CD4-positive, alpha-beta T cell treated with Interferon alpha-2 for 1 hour (primary cell): ENCODE data around the gene DCDC2.
"Not testable (repeated sequence)": the region's sequence is repeated elsewhere in the genome, so short reads cannot be mapped to it uniquely, and the experiment has no call there.

Source experiments
- DNase-seq, 2 donors: peaks; one replicate each; pipeline ENCODE4 v3.0.0-alpha.2; 2020 to 2022

The DCDC2 gene

DNA sequence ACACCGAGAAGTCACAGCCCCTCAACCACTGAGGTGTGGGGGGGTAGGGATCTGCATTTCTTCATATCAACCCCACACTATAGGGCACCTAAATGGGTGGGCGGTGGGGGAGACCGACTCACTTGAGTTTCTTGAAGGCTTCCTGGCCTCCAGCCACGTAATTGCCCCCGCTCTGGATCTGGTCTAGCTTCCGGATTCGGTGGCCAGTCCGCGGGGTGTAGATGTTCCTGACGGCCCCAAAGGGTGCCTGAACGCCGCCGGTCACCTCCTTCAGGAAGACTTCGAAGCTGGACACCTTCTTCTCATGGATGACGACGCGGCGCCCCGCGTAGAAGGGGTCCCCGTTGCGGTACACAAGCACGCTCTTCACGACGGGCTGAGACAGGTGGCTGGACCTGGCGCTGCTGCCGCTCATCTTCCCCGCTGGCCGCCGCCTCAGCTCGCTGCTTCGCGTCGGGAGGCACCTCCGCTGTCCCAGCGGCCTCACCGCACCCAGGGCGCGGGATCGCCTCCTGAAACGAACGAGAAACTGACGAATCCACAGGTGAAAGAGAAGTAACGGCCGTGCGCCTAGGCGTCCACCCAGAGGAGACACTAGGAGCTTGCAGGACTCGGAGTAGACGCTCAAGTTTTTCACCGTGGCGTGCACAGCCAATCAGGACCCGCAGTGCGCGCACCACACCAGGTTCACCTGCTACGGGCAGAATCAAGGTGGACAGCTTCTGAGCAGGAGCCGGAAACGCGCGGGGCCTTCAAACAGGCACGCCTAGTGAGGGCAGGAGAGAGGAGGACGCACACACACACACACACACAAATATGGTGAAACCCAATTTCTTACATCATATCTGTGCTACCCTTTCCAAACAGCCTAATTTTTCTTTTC lies at the start of gene DCDC2:
TSS of gene DCDC2 (minus strand) at position 724 of the 883 bp plus-strand sequence. CDS start at position 415, 309 bp downstream.
- DNase-seq, result peak; percentile 22 to 56

DNA sequence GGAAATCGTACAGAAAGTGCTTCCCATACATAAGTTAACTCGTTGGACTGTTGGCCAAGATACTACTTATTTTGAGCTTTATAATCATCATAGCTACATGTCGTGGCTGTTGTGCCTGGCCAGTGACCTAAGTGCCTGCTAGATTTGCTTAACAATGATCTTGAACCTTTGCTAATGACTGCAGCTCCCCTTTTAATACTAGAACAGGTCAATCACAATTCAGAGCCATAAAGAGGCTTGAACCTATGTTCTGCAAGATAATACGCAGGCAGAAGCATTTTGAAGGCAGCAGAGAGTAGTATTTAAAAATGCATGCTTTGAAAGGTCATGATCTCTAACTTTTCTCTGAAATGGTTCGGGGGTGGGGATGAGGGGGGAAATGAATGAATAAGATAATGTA lies 47.4 kb upstream of the DCDC2 start:
- DNase-seq, result no peak

DNA sequence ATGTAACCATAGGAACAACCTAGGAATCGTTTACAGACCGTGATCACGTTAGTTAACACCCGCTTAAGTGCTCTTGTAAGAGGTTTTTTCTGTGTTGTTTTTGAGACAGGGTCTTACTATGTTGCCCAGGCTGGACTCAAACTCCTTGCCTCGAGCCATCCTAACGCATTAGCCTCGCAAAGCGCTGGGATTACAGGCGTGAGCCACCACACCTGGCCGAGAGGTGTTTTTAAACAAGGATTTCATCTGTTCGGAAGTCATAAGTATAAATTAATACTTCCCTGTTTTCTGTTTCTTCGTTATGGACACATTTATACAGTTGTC lies 45.6 kb upstream of the DCDC2 start:
- no peak for DNase-seq

DNA sequence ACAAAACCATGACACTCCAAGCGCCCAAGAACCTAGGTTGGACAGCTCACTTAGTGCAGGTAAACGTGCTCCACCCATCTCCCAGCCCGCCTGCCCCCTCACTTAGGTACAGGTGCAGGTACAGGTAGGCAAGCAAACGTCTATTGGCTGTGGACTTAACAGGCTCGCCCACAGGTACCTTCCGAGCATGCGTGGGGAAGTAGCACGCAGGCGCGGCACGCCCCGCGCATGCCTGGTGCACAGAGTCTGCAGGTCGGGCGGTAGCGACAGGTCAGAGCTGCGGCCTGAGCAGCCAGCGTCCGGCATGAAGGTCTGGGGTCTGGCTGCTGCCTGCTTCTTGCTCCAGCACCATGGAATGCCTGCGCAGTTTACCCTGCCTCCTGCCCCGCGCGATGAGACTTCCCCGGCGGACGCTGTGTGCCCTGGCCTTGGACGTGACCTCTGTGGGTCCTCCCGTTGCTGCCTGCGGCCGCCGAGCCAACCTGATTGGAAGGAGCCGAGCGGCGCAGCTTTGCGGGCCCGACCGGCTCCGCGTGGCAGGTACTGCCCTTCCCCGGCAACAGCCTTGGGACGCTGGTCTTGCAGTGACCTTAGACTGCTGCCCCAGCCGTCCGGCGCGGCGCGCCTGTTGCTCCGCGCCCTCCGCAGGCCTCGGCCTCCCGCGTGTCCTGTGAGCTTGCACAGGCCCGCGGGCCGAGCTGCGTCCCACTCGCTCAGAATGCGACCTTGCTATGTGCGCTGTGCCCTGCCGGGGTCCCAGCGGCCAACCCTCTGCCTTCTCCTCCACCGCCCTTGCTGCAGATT lies 45.0 kb upstream of the DCDC2 start, which contains the start of gene MRS2:
TSS of gene MRS2 (plus strand) at position 240 of the 804 bp plus-strand sequence. CDS start at position 351, 111 bp downstream.
- DNase-seq, result peak; percentile 84 to 86

DNA sequence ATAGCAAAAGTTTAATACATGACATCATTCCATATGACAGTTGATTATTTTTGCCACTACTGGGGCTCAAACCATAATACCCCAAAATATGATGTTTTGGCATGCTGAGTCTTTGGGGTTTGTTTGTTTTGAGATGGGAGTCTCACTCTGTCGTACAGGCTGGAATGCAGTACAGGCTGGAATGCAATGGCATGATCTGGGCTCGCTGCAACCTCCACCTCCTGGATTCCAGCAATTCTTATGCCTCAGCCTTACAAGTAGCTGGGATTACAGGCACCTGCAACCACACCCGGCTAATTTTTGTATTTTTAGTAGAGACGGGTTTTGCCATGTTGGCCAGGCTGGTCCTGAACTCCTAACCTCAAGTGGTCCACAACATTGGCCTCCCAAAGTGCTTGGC lies 43.6 kb upstream of the DCDC2 start:
- no peak for DNase-seq

- DNase-seq, result not testable (repeated sequence)
Observed at GRCh38 chr6:24400045-24401039, 42.5 kb upstream of the DCDC2 start.

DNA sequence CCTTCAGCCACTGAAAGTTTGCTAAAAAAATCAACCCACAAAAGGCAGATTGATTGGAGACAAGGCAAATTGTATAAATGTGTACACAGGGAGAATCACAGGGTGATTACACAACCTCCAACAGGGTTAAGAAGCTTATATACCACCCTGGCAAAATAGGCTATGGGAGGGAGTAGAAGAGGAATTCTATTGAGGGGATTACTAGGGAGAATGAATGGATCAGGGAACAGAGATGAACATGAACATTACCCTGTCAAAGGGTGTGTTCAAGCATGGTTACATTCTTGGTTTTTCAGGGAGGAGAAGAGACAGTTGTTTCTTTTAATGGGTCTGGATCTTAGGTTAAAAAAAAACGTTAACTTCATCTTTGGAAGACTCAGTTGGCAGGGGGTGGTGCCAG lies 39.8 kb upstream of the DCDC2 start:
- DNase-seq, result no peak

GRCh38 chr6:24396824-24397223 lies 39.0 kb upstream of the DCDC2 start:
- no peak for DNase-seq

- no peak for DNase-seq
Observed at GRCh38 chr6:24394780-24395437, 37.0 kb upstream of the DCDC2 start.

DNA sequence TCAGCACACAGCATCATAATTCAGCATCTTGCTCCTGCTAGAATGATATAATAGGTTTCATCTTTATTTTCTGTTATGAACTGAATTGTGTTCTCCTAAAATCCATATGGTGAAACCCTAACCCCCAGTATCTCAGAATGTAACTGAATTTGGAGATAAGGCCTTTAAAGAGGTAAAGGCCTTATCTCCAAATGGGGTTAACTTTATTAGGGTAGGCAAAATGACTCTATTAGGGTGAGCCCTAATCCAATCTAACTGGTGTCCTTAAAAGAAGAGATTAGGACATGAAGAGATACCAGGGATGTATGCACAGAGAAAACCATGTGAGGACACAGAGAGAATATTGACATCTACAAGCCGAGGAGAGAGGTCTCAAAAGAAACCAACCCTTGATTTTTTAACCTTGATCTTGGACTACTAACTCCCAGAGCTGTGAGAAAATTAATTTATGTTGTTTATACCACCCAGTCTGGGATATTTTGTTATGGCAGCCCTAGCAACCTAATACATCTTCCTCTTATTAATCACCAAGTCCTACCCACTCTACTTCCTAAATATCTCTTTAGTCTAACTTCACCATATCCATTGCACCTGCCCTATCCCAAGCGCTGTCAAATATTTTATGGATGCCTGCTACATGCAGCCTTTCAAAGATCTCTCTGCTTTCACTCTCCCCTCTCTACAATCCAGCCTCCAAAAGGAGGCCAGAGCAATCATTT lies 36.4 kb upstream of the DCDC2 start:
- no peak for DNase-seq

DNA sequence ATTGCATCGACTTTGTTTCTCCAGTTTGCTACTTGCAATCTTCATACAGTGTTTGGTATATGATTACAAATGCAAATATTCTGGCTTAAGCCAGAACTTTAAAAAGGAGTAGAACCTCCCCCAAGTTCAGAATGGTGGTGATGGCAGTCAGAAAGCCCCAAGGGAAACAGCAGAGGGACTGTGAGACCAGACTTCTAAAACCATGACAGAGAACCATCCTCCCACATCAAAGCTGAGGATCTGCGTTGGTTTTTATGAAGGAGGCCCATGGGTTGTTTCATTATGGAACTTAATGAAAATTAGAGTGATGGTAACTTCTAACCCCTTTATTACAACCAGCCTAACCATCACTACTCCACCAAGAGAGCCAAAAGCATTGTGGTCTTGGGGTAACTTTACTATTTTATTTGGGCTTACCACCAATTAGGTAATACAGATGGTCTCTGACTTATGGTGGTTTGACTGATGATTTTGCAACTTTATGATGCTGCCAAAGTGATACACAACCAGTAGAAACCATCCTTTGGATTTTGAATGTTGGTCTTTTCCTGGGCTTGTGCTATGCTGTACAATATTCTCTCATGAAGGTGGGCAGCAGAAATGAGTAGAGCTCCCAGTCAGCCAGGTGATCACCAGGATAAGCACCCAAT lies 34.0 kb upstream of the DCDC2 start:
- DNase-seq, result no peak

DNA sequence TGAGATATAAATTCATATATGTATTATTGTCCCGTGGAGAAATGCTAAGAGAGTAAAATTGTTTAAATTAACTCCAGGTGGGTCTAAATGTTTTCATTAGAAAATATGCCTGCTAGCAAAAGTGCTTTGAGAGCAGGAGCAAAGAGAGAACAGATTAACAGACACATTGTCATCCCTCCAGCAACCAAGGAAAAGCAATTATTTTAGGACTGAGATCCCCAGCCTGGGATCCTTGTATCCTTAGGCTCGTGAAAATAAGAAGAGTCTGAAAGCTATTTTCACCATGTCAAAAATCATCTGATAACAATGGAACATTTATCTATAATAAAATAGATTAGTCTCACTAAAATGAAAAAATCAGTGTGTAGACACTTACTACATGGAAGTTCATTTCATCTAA lies 33.3 kb upstream of the DCDC2 start:
- DNase-seq, result no peak

DNA sequence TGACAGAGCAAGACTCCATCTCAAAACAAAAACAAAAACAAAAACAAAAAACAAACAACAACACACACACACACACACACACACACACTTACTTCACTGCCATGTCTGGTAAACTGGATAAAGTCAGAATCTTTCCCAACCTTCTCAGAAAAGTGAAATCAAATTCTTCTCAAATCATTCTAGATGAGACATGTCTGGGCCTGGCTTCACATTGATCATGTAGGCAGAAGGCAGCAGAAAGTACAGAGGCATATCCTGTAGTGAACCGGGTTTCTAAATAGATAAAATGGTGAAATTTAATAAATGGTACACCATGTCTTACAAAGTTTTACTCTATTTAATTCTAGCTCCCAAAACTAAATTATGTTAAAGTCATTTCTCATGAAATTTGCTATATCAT lies 30.0 kb upstream of the DCDC2 start:
- no peak for DNase-seq

DNA sequence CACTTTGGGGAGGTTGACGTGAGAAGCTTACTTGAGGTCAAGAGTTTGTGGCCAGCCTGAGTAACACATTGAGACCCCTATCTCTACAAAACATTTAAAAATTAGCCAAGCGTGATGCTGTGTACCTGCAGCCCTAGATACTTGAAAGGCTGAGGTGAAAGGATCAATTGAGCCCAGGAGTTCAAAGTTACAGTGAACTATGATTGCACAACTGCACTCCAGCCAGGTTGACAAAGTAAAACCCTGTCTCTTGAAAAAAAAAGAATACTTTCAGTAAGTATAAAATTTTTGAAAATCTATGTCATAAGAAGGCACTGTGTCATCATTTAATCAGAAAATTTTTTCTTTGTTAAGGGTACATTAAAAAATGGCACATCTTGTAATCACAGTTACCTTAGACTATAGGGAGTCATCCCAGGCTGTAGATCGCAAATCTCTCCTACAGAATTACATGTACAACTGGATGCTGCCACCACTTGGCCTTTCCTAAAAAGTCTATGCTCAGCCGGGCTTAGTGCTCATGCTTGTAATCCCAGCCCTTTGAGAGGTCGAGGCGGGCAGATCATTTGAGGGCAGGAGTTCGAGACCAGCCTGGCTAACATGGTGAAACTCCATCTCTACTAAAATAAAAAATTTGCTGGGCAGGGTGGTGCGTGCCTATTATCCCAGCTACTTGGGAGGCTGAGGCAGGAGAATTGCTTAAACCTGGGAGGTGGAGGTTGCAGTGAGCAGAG lies 27.8 kb upstream of the DCDC2 start:
- no peak for DNase-seq

DNA sequence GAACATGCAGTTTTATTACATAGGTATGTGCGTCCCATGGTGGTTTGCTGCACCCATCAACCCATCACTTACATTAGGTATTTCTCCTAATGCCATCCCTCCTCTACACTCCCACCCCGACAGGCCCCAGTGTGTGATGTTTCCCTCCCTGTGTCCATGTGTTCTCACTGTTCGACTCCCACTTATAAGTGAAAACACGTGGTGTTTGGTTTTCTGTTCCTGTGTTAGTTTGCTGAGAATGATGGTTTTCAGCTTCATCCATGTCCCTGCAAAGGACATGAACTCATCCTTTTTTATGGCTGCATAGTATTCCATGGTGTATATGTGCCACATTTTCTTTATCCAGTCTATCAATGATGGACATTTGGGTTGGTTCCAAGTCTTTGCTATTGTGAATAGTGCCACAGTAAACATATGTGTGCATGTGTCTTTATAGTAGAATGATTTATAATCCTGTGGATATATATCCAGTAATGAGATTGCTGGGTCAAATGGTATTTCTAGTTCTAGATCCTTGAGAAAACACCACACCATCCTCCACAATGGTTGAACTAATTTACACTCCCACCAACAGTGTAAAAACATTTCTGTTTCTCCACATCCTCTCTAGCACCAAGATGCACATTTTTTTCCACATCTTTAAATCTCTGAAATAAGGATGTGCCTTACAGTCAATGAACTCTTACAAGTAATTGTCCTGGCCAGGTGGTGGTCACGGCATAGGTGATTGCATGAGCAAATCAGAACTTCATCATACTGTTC lies 26.7 kb upstream of the DCDC2 start:
- not testable (repeated sequence) for DNase-seq

GRCh38 chr6:24382891-24383494 lies 25.1 kb upstream of the DCDC2 start:
- not testable (repeated sequence) for DNase-seq

DNA sequence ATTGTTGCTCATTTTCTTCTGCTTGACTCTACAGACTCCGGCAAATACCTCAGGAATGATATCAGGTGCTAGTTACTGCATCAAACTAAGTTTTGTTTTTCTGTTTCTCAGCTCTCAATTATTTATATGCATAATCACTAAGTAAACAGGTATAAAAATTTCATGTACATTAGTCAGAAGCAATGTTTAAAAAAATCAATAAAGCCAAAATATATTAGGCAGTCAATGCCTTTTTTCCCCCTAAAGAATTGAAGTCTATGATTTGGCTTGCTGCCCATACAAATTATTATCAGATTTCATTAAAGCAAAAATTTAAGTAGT lies 24.3 kb upstream of the DCDC2 start:
- no peak for DNase-seq

- DNase-seq, result no peak
Observed at GRCh38 chr6:24381476-24382219, 23.8 kb upstream of the DCDC2 start.
